ENCODE results near the gene CFAP299. TPM values are rescaled to one million over a fixed set of nuclear protein-coding genes. Genes with fewer than 3 reads are reported as not detected.

CFAP299 gene
- total and polyA plus RNA-seq, 9 of the 15 experiments (the other 6 are each of a cell fraction or from before 2014, with no cell fraction given): 0.09 to 3.0 (median 0.76) TPM

- no TSS peak for BruUV-seq (replicated peaks)
- no peak overlapping the region for H2AFZ ChIP-seq (ENCODE audit: low read depth, low read length)
- no peaks in the 10 kb centered on the region for H3K27me3 ChIP-seq (ENCODE audit: control insufficient read depth in 2 of 2, insufficient read depth in 2 of 2, low read length in 2 of 2)
- H3K9me3 ChIP-seq (replicated peaks; ENCODE audit: control insufficient read depth, insufficient read depth, low read depth, low read length): no peaks in the 10 kb centered on the region
- WGBS (ENCODE audit: insufficient coverage, low coverage, missing lambda C conversion rate): 9% methylated on average over 2 of the region's 2 CpGs
- no peak overlapping the region for H3K4me3 ChIP-seq
- CTCF ChIA-PET (ENCODE audit: low intra/inter-chr PET ratio): no interaction called here
- in situ Hi-C loops (cut with MboI): no loop called here
- H3K36me3 ChIP-seq (ENCODE audit: control insufficient read depth, insufficient read depth, low read length): no peaks in the 10 kb centered on the region
- no peak overlapping the region for H3K9ac ChIP-seq (ENCODE audit: insufficient read depth in 1 of 2, low read depth in 2 of 2, low read length in 2 of 2)
- no peak overlapping the region for H3K4me2 ChIP-seq (ENCODE audit: insufficient read depth, low read length)
- H3K27ac ChIP-seq (ENCODE audit: extremely low read depth, low read depth, low read length): no peak overlapping the region
- DNase-seq (ENCODE audit: extremely low read depth in 1 of 4, low spot score in 3 of 4) (no peak), ATAC-seq (no peak), FAIRE-seq (no peak)
- H3K79me2 ChIP-seq (ENCODE audit: control insufficient read depth, insufficient read depth, low read length): no peaks in the 10 kb centered on the region
- no peaks in the 10 kb centered on the region for H3K9me1 ChIP-seq (ENCODE audit: control insufficient read depth, insufficient read depth, low read length)
- intact Hi-C loops (cut with micrococcal nuclease): loop anchor here (10.0 kb wide), 1 partner anchor 120 kb away; no protein-coding TSS in a partner anchor
- POLR2A ChIA-PET: no interaction called here
- no peaks in the 10 kb centered on the region for H4K20me1 ChIP-seq (replicated peaks; ENCODE audit: control insufficient read depth, insufficient read depth, low read length)
- no peaks in the 10 kb centered on the region for H3K4me1 ChIP-seq (replicated peaks in 1 of 2; ENCODE audit: control insufficient read depth in 2 of 2, insufficient read depth in 2 of 2, low read length in 2 of 2)
- TF ChIP-seq THAP12 (CRISPR knock-in tag; IDR thresholded peaks at IDR 0.05) (no peak), NEUROD1 (IDR thresholded peaks at IDR 0.05; ENCODE audit: borderline replicate concordance, low read depth, low read length, partially characterized antibody) (no peak), GTF2B (IDR thresholded peaks at IDR 0.05; ENCODE audit: extremely low read depth, insufficient read length) (no peak), TRIM25 (IDR thresholded peaks at IDR 0.05; ENCODE audit: borderline replicate concordance) (no peak), SRSF3 (IDR thresholded peaks at IDR 0.05; ENCODE audit: insufficient read depth, low read length) (no peak), ZNF407 (IDR thresholded peaks at IDR 0.05; ENCODE audit: low read depth) (no peak), FOSL1 (tag; conservative IDR thresholded peaks at IDR 0.05) (no peak), BCOR (IDR thresholded peaks at IDR 0.05) (no peak), ZBED1 (IDR thresholded peaks at IDR 0.05) (no peak)
Measured at GRCh38 chr4:80484712-80485111, 149.2 kb downstream of the CFAP299 start.

Measured in K562 (cell line).